Fibroblast of lung (primary cell): Measurements from ENCODE around the gene LRP10. TPM values are rescaled to one million over a fixed set of nuclear protein-coding genes. Genes with fewer than 3 reads are reported as not detected.

Experiments used
- DNase-seq, 2 donors: peaks; one replicate each; pipeline versions ENCODE4 v3.0.0 to v3.0.0-alpha.2; 2010; ENCODE audit warnings: low read depth in 2 of 2
- H2AFZ ChIP-seq: 2 replicates; pipeline ENCODE4 v1.5.1; 2012; ENCODE audit warnings: low read length, control low read depth, inconsistent platforms
- H3K27ac ChIP-seq: 2 replicates; pipeline ENCODE4 v1.5.1; 2011; ENCODE audit warnings: low read length, control low read depth; ENCODE audit not compliant: insufficient read depth
- H3K27me3 ChIP-seq: 2 replicates; pipeline ENCODE4 v1.5.1; 2011; ENCODE audit warnings: mild to moderate bottlenecking, low read length; ENCODE audit not compliant: control insufficient read depth, insufficient read depth
- H3K36me3 ChIP-seq: 2 replicates; pipeline ENCODE4 v1.5.1; 2011; ENCODE audit warnings: low read length; ENCODE audit not compliant: control insufficient read depth, insufficient read depth
- H3K4me1 ChIP-seq: 2 replicates; pipeline ENCODE4 v1.5.1; 2011; ENCODE audit warnings: low read length; ENCODE audit not compliant: control insufficient read depth, insufficient read depth; ENCODE audit errors: extremely low read depth
- H3K4me2 ChIP-seq: 2 replicates; pipeline ENCODE4 v1.5.1; 2011; ENCODE audit warnings: low read length, control low read depth; ENCODE audit not compliant: insufficient read depth; ENCODE audit errors: extremely low read depth
- H3K4me3 ChIP-seq, 4 experiments: fragments of 200-600 bp in 1 of 4; sonication (generic) in 1 of 4; replicated peaks in 1 of 4; 2 replicates each; pipeline ENCODE4 v1.5.1; 2011 to 2016; ENCODE audit warnings: low read length in 4 of 4, low read depth in 3 of 4, mild to moderate bottlenecking in 3 of 4, control low read depth in 2 of 4, inconsistent platforms in 1 of 4, mixed read lengths in 1 of 4; ENCODE audit not compliant: insufficient read depth in 1 of 4; ENCODE audit errors: control extremely low read depth in 1 of 4
- H3K79me2 ChIP-seq: 2 replicates; pipeline ENCODE4 v1.5.1; 2012; ENCODE audit warnings: mild to moderate bottlenecking, low read length, inconsistent platforms; ENCODE audit not compliant: control insufficient read depth, insufficient read depth
- H3K9ac ChIP-seq: 2 replicates; pipeline ENCODE4 v1.5.1; 2011; ENCODE audit warnings: mild to moderate bottlenecking, low read length, control low read depth; ENCODE audit not compliant: insufficient read depth
- H3K9me3 ChIP-seq: 2 replicates; pipeline ENCODE4 v1.5.1; 2012; ENCODE audit warnings: low read depth, low read length; ENCODE audit not compliant: control insufficient read depth, insufficient read depth
- H4K20me1 ChIP-seq: 2 replicates; pipeline ENCODE4 v1.5.1; 2011; ENCODE audit warnings: low read length; ENCODE audit not compliant: control insufficient read depth, insufficient read depth; ENCODE audit errors: extremely low read depth
- CTCF ChIP-seq, 2 donors: IDR thresholded peaks in 1 of 2; conservative IDR thresholded peaks in 1 of 2; 1 replicate in 1 of 2; 2 replicates in 1 of 2; pipeline ENCODE4 v1.5.1; 2011 to 2012; ENCODE audit warnings: low read length in 2 of 2, control low read depth in 1 of 2, inconsistent platforms in 1 of 2, low read depth in 1 of 2, mild to moderate bottlenecking in 1 of 2
- EZH2 ChIP-seq: IDR thresholded peaks from 2 replicates; pipeline ENCODE4 v1.5.1; 2012; ENCODE audit warnings: low read length, control low read depth, mild to moderate bottlenecking; ENCODE audit errors: missing control alignments
- polyA plus RNA-seq, 2 donors: library from polyadenylated mRNA; depleted of rRNA in 1 of 2; stranded (reverse) in 1 of 2; unstranded in 1 of 2; fragments of >200 nt; gene quantifications; 2 replicates each; pipeline ENCODE4 v1.2.1, GENCODE V29; 2011 to 2012; ENCODE audit warnings: missing spikeins in 1 of 2
- total RNA-seq: library from RNA; depleted of rRNA; stranded (reverse); fragments of >200 nt; gene quantifications from 2 replicates; pipeline ENCODE4 v1.2.1, GENCODE V29; 2014

The LRP10 gene
- total and polyA plus RNA-seq, 2 donors (not counting 1 experiment from before 2014, with no cell fraction given) = 95.5 to 130 TPM

- no peaks in the 10 kb centered on the region for H3K27me3 ChIP-seq
- H3K9me3 ChIP-seq = no peaks in the 10 kb centered on the region
- H3K36me3 ChIP-seq = no peaks in the 10 kb centered on the region
- no peak for TF ChIP-seq CTCF (conservative IDR thresholded peaks at IDR 0.05 in 1 of 2, IDR thresholded peaks at IDR 0.05 in 1 of 2; ENCODE audit: low read depth in 1 of 2, low read length in 2 of 2)
- no peak for TF ChIP-seq EZH2
- peaks cover 2% of the 10 kb centered on the region for H3K4me1 ChIP-seq
- H2AFZ ChIP-seq = no peak overlapping the region
- no peak for DNase-seq
- H3K79me2 ChIP-seq = no peaks in the 10 kb centered on the region
- H4K20me1 ChIP-seq = no peaks in the 10 kb centered on the region
- H3K9ac ChIP-seq = no peak overlapping the region
- H3K27ac ChIP-seq = no peak overlapping the region
- H3K4me2 ChIP-seq = no peak overlapping the region
- no peak overlapping the region for H3K4me3 ChIP-seq
These were observed 18.9 kb downstream of the LRP10 start for GRCh38 chr14:22890416-22890815.

GRCh38 chr14:22892488-22892887, 20.9 kb downstream of the LRP10 start:
- Histone ChIP-seq H3K4me2 (no peak overlapping the region), H3K36me3 (no peaks in the 10 kb centered on the region), H3K4me1 (peaks cover 2% of the 10 kb centered on the region), H3K9ac (no peak overlapping the region), H3K27ac (no peak overlapping the region), H2AFZ (no peak overlapping the region), H3K9me3 (no peaks in the 10 kb centered on the region), H3K4me3 (no peak overlapping the region), H4K20me1 (no peaks in the 10 kb centered on the region), H3K27me3 (no peaks in the 10 kb centered on the region), H3K79me2 (no peaks in the 10 kb centered on the region)
- DNase-seq = no peak
- TF ChIP-seq CTCF (conservative IDR thresholded peaks at IDR 0.05 in 1 of 2, IDR thresholded peaks at IDR 0.05 in 1 of 2; ENCODE audit: low read depth in 1 of 2, low read length in 2 of 2) (no peak), EZH2 (no peak)

GRCh38 chr14:22893706-22894105, 22.2 kb downstream of the LRP10 start:
- H3K4me1 ChIP-seq = peaks cover 5% of the 10 kb centered on the region
- no peak overlapping the region for H3K4me2 ChIP-seq
- H3K9ac ChIP-seq = no peak overlapping the region
- no peak overlapping the region for H3K27ac ChIP-seq
- no peak overlapping the region for H3K4me3 ChIP-seq
- no peaks in the 10 kb centered on the region for H3K9me3 ChIP-seq
- no peaks in the 10 kb centered on the region for H3K27me3 ChIP-seq
- DNase-seq = no peak
- no peaks in the 10 kb centered on the region for H4K20me1 ChIP-seq
- TF ChIP-seq CTCF (conservative IDR thresholded peaks at IDR 0.05 in 1 of 2, IDR thresholded peaks at IDR 0.05 in 1 of 2; ENCODE audit: low read depth in 1 of 2, low read length in 2 of 2) = no peak
- no peak for TF ChIP-seq EZH2
- no peaks in the 10 kb centered on the region for H3K79me2 ChIP-seq
- H2AFZ ChIP-seq = no peak overlapping the region
- no peaks in the 10 kb centered on the region for H3K36me3 ChIP-seq
